Activated CD8-positive, alpha-beta memory T cell treated with anti-CD3 and anti-CD28 coated beads for 48 hours (primary cell): ENCODE results near the gene ZDHHC7.
"Not testable (repeated sequence)": the region's sequence is repeated elsewhere in the genome, so short reads cannot be mapped to it uniquely, and the experiment has no call there.

Source experiments
- DNase-seq, 3 experiments: peaks; one replicate each; pipeline ENCODE4 v3.0.0-alpha.2; 2020; ENCODE audit warnings: low read depth in 2 of 3, low spot score in 2 of 3

Gene ZDHHC7

GRCh38 chr16:85045077-85045476 lies 33.7 kb upstream of the ZDHHC7 start:
- no peak for DNase-seq

DNA sequence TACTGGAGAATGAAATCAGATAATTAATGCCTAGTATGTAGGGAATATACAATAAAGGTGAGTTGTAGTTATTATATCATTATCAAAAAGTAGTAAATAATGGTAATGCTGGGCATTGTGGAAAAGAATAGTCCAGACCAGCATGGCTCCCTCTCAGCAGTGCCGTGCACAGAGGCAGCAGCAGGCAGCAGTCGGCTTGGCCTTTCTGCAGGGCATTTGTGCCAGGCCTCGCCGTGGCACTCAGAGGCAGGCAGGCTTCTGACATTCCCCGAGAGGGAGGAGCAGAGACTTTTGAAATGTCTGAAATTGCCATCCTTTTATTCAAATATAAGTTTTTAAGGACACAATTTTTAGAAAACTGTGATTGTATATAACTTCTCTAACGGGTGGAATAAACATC lies 31.3 kb upstream of the ZDHHC7 start:
- no peak for DNase-seq

GRCh38 chr16:85042167-85042526 lies 30.8 kb upstream of the ZDHHC7 start:
- no peak for DNase-seq

GRCh38 chr16:85041219-85042166 lies 30.2 kb upstream of the ZDHHC7 start:
- no peak for DNase-seq

DNA sequence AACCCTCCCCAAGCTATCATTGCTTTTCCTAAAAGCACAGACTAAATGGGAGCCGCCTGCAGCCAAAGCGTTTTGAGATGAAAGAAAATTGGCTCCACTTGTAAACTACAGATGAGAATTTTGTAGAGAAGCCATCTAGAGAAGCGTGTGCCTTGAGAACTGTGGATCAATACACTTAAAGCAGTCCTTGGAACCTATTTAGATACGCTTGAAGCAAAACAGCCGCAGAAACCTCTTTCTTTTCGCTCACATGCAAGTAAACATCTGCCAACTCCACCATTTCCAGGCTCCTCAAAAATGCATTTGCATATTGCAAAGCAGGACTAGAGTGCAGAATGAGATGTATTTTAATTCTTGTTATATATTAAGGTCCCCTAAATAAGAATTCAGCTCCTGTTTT lies 29.4 kb upstream of the ZDHHC7 start:
- DNase-seq, result no peak

- no peak for DNase-seq
Measured at GRCh38 chr16:85037721-85038120, 26.4 kb upstream of the ZDHHC7 start.

DNA sequence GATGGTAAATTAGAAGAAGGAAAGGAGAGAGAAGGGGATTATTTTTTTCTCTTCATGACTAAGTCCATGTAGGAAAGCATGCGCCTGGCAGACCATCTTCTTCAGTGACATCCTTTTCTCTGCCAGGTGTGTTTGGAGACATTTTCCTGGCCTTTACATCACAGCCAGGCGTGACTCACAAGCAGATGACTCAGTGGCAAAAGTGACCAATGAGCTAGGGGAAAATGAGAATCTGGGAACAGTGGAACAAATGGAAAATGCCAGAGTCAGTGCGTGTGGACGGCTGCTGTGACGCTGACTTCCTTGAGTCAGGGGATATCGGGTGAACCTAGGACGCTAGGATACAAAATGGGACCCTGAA lies 25.7 kb upstream of the ZDHHC7 start:
- DNase-seq, result no peak

DNA sequence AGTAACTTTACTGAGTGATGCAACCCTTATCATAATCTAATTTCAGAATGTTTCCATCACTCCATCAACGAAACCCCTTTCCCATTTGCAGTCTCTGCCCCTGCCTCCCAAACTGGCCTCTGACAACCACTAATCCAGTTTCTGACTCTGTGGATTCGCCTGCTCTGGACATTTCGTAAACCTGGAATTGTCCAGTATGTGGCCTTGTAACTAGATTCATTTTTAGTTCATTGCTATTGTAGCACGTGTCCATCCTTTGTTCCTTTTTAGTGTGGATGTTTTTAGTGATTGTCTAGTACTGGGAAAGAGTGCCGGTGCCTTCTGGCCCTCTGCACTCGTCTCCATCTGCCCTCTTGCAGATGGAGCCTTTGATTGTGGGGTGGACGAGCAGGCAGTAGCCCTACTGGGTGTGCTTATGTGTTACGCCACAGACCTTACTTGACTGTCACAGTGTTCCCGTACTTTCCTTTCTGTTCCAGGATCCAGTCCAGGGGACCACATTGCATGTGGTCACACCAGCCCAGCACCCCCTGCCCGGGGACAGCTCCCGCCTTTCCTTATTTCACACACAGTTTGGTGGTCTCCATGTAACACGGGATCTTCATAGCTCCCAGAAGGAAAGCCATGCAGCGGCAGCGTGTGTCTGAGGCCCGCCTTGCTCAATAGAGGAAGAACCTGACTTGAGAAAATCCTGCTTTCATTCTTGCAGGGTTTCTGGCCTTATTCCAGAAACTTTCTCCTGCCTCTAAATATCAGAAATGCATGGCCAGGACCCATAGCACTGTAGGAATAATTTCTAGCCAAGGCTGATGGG lies 25.1 kb upstream of the ZDHHC7 start:
- no peak for DNase-seq

GRCh38 chr16:85034591-85035433 lies 23.5 kb upstream of the ZDHHC7 start:
- no peak for DNase-seq

DNA sequence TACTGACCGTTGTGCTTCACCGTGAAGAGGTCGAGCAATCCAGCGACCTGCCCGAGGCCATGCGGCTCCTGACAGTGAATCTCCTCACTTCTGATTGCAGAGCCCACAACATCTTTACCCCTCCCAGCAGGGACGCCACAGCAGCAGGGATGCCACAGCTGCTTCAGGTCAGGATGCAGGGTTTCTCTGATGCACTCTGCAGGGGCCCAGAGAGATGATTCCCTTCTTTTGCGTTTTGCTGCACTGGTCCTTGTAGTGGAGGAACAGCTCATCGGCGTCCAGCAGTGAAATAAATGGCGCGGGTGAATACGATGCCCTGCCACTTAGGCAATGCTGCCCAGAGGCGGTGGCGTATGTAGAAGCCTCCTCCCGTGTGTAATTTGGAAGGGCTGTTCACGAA lies 21.8 kb upstream of the ZDHHC7 start:
- DNase-seq, result no peak

DNA sequence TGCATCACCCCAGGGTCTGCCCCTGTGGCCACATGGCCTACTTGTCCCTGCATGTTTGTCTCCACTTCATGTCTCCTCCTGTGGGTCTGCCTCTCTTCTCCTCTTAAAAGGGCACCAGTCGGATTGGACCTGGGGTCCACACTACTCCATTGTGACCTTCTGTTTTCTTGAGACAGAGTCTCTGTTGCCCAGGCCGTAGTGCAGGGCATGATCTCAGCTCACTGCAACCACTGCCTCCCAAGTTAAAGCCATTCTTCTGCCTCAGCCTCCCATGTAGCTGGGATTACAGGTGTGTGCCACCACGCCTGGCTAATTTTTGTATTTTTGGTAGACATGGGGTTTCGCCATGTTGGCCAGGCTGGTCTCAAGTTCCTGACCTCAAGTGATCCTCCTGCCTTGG lies 20.9 kb upstream of the ZDHHC7 start:
- DNase-seq, result not testable (repeated sequence)

DNA sequence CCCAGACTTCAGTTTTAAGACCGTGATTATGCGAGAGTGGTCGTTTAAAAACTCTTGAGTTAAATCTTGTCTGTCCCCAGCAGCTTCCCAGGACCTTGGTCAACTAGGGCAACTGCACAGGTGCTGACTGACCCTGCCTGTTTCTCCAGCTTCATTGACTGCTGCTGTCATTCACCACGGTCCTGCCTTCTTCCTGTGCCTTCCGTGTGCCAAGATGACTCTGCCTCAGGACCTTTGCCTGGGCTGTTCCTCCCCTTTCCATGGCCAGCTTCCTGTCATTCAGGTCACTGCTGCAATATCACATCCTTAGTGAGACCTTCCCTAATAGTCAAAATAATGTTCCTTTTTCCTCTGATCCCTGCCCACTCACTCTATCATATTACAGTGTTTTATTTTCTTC lies 20.1 kb upstream of the ZDHHC7 start:
- DNase-seq, result no peak

DNA sequence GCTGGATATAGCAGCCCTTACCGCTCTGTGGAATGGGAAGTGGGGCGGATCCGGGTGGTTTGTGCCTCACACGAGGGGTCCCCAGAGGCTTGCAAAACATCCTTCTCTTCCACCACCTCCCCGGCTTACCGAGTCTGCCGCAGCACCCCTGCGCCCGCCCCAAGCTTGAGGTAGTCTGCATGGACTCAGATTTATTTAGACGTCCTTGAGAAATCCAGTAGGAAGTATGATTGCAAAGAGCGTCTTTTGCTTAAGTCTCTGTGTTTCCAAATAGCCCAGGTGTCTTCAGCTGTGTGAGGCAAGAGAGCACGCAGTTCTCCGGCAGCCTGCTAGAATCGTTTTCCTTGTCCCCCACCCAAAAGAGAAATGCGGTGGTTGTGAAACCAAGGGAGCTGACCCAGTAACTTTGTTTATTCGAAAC lies 18.7 kb upstream of the ZDHHC7 start:
- DNase-seq, result no peak

- peak in 1 of 3 experiments; percentile 9 for DNase-seq
Measured at GRCh38 chr16:85029408-85029784, 18.1 kb upstream of the ZDHHC7 start.

- DNase-seq, result peak; percentile 29 to 42 (median 36)
Measured at GRCh38 chr16:85028685-85029407, 17.5 kb upstream of the ZDHHC7 start.

GRCh38 chr16:85027958-85028684 lies 16.8 kb upstream of the ZDHHC7 start:
- DNase-seq, result peak in 1 of 3 experiments; percentile 4

- DNase-seq, result peak; percentile 83 to 96 (median 91)
Measured at GRCh38 chr16:85027349-85027957, 16.1 kb upstream of the ZDHHC7 start, which contains the start of gene KIAA0513. Gene KIAA0513 (plus strand): TSS chr16:85027795. CDS start chr16:85067072, 39,277 bp downstream.

GRCh38 chr16:85026703-85027102 lies 15.4 kb upstream of the ZDHHC7 start:
- no peak for DNase-seq
